ENCODE data around the gene SHC3.

DNA sequence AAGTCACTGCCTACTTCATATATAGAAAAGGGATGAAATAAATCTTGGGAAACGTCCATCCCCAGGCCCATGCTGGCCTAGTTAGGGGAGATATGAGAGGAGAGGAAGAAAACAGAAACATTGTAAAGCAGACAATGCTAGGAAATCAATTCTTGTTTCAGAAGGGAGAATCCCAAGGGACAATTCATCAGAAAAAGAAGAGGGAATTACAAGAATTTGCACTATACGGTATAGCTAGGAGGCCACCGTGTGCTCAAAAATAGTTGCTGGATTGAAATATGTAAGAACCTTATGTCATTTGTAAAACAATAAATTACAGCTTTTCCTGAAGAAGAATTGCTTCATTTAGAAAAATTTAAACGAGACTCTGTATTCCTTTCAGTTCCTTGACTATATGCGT is 8.3 kb upstream of the SHC3 start:
- TF ChIP-seq EZH2 (IDR thresholded peaks at IDR 0.05; ENCODE audit: borderline replicate concordance, low read depth, low read length, severe bottlenecking) (no peak), CTCF (IDR thresholded peaks at IDR 0.05; ENCODE audit: borderline replicate concordance, extremely low read depth, low read length, poor library complexity, severe bottlenecking) (no peak)

Data from DND-41 (cell line).